Upper lobe of left lung (tissue), 4 donors: ENCODE measurements around the gene KCNA3.

Source experiments
- CTCF ChIP-seq, 6 experiments: fragments of 450-650 bp in 4 of 6; fragments of 200-600 bp in 2 of 6; sonication (generic) in 2 of 6; IDR thresholded peaks; one replicate each; pipeline ENCODE4 v1.5.1; 2016 to 2019; ENCODE audit warnings: antibody characterized with exemption in 6 of 6
- POLR2AphosphoS5 ChIP-seq, 2 donors: sonication (generic); formaldehyde crosslinking; IDR thresholded peaks; one replicate each; pipeline ENCODE4 v1.5.1; 2017; ENCODE audit warnings: antibody characterized with exemption in 2 of 2

- no peak for TF ChIP-seq CTCF (IDR thresholded peaks at IDR 0.05)
- no peak for TF ChIP-seq POLR2AphosphoS5 (IDR thresholded peaks at IDR 0.05)
These were observed 26.0 kb upstream of the KCNA3 start for GRCh38 chr1:110700767-110701166.
